NB4 (cell line): ENCODE measurements around the gene ENOX2.

Source experiments
- CTCF ChIP-seq: IDR thresholded peaks from one replicate; pipeline ENCODE4 v1.5.1; 2012; ENCODE audit warnings: low read depth, low read length
- MAX ChIP-seq: IDR thresholded peaks from 2 replicates; pipeline ENCODE4 v1.6.1; 2011; ENCODE audit warnings: low read depth, low read length
- MYC ChIP-seq: IDR thresholded peaks from 2 replicates; pipeline ENCODE4 v1.6.1; 2011; ENCODE audit warnings: low read depth, low read length
- POLR2A ChIP-seq: IDR thresholded peaks from 2 replicates; pipeline ENCODE4 v1.6.1; 2011; ENCODE audit warnings: mild to moderate bottlenecking; ENCODE audit not compliant: insufficient read length; ENCODE audit errors: extremely low read depth

- TF ChIP-seq CTCF (no peak), MYC (no peak), POLR2A (no peak), MAX (no peak)
Observed at GRCh38 chrX:130876226-130876625, 26.8 kb downstream of the ENOX2 start.
